IgD-negative memory B cell (primary cell): ENCODE results near the gene MAFG. TPM values are rescaled to one million over a fixed set of nuclear protein-coding genes. Genes with fewer than 3 reads are reported as not detected.

ENCODE experiments used
- H3K27ac Mint-ChIP-seq, 3 donors: one replicate each; pipeline ENCODE4 v1.8.0; 2020 to 2022; ENCODE audit warnings: mild to moderate bottlenecking in 3 of 3, mixed read lengths in 3 of 3, moderate library complexity in 1 of 3
- H3K27me3 Mint-ChIP-seq: one replicate; pipeline ENCODE4 v1.8.0; 2021; ENCODE audit warnings: mixed read lengths
- H3K36me3 Mint-ChIP-seq: one replicate; pipeline ENCODE4 v1.8.0; 2020; ENCODE audit warnings: mild to moderate bottlenecking, mixed read lengths
- H3K4me1 Mint-ChIP-seq, 3 donors: one replicate each; pipeline ENCODE4 v1.8.0; 2020 to 2022; ENCODE audit warnings: mixed read lengths in 3 of 3, mild to moderate bottlenecking in 1 of 3
- H3K4me3 Mint-ChIP-seq, 4 donors: one replicate each; pipeline ENCODE4 v1.8.0; 2020 to 2022; ENCODE audit warnings: mild to moderate bottlenecking in 4 of 4, mixed read lengths in 4 of 4, moderate library complexity in 3 of 4
- H3K9me3 Mint-ChIP-seq, 3 donors: one replicate each; pipeline ENCODE4 v1.8.0; 2020 to 2021; ENCODE audit warnings: mixed read lengths in 3 of 3, mild to moderate bottlenecking in 1 of 3
- polyA plus RNA-seq: library from polyadenylated mRNA; unstranded; fragments of 300-500 nt; fragmentation: Illumina TruSeq; gene quantifications from one replicate; pipeline ENCODE4 v1.2.3, GENCODE V29; 2021

The MAFG gene
- polyA plus RNA-seq, 1 donor from 2014 or later, result 1.6 TPM

DNA sequence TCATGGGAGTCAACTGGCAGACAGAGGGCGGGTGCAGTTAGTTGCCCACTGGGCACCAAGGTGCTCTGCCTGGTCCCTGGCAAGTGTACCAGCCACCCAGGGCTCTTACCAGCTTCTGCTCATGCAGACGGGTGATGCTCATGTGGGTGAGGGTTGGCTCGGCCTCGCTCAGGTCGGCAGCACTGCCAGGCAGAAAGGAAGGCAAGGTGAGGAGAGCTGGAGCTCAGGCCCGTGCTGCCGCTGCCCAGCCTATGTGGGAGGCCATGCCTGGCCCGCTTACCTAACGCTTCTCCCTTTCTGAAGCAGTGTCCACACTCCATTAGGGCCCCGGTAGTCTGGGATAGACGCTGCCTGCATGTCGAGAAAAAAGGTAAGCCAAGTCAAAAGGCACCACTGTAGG, 12.2 kb downstream of the MAFG start:
- Mint-ChIP-seq H3K36me3 (no peaks in the 10 kb centered on the region), H3K4me1 (peaks cover 13 to 22% (median 19%) of the 10 kb centered on the region in 3 donors), H3K27me3 (no peaks in the 10 kb centered on the region), H3K9me3 (no peaks in the 10 kb centered on the region), H3K27ac (peak overlapping the region in 1 of 3 donors; percentile 77), H3K4me3 (peak overlapping the region in 1 of 4 donors; percentile 92)

- no peaks in the 10 kb centered on the region for H3K36me3 Mint-ChIP-seq
- no peaks in the 10 kb centered on the region for H3K27me3 Mint-ChIP-seq
- peak overlapping the region in 1 of 3 donors; percentile 28 for H3K27ac Mint-ChIP-seq
- peak overlapping the region in 1 of 4 donors; percentile 92 for H3K4me3 Mint-ChIP-seq
- H3K4me1 Mint-ChIP-seq, result peaks cover 13 to 22% (median 19%) of the 10 kb centered on the region in 3 donors
- no peaks in the 10 kb centered on the region for H3K9me3 Mint-ChIP-seq
Observed at GRCh38 chr17:81914103-81914850, 13.3 kb downstream of the MAFG start.

DNA sequence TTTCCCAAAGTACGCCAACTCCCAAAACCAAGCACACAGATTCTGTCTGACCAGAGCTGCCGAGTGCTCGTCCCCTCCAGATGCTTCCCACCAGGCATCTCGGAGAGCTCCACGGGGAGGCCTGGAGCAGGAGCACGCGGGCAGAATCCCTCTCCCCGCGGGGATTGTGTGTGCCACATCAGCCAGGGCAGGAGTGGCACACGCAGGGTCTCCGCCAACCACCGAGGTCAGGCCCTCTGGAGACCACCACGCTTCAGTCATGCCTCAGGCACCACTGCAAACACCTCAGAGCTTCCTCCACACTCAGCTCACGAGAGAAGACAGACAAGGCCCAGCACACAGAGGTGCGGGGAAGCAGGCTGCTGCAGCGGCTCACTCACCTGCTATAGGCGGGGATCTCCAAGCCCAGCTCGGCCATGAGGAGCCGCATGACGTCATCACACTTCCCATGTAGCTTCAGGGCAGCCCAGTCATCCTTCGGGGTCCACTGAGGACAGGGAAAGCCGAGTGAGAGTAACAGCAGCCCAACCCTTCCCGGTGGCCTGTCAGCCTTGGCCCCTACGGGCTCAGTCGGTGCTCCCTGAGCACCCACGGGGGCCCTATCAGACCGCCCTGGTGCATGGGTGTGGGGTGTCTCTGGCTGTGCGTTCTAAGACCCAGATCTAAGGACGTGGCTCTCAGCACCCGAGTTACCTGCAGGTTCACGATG, 14.0 kb downstream of the MAFG start:
- Mint-ChIP-seq H3K36me3 (no peaks in the 10 kb centered on the region), H3K27ac (peak overlapping the region in 1 of 3 donors; percentile 81), H3K4me3 (peak overlapping the region in 1 of 4 donors; percentile 89), H3K9me3 (no peaks in the 10 kb centered on the region), H3K27me3 (no peaks in the 10 kb centered on the region), H3K4me1 (peaks cover 13 to 19% (median 17%) of the 10 kb centered on the region in 3 donors)

DNA sequence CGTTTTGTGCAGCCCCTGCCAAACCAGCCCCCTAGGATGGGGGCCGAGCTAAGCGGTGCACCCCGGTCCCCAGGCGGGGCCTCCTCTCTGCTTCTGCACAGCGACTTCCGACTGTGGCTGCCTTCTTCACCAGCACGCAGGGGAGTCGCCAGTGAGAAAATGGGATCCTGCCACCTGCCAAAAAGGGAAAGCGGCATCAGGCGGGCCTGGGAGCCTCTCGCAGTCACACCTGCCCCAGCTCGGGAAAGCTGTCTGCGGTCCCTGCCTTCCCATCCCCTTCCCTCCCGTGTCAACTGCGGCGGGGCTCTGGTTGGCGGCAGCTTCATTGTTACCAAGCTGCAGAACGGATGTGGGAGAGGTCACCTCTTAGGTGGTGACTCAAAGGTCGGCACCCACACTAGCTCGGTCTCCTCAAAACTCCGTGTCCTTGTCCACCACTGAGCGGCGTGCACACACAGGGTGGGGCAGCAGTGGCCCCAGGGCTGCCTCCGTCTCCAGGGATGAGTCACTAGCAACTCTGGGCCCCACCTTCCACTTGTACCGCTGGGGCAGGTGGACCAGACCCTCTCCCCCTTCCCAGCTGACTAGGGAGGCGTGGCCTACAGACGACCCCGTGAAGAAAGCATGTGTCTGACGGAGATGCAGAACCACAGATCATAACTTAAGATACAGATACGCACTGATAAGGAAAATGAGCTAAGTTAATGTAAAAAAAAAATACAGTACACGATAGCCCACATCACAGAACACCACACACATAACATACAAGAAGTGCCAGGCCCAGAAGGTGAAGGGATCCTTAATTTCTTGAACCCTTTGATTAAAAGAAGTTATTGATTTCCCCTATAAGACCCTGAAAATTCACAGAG, 14.9 kb downstream of the MAFG start:
- Mint-ChIP-seq H3K4me1 (peaks cover 9 to 16% (median 12%) of the 10 kb centered on the region in 3 donors), H3K4me3 (peak overlapping the region in 3 of 4 donors; percentile 12 to 89 (median 70)), H3K27ac (peak overlapping the region in 1 of 3 donors; percentile 81), H3K9me3 (no peaks in the 10 kb centered on the region), H3K36me3 (no peaks in the 10 kb centered on the region), H3K27me3 (no peaks in the 10 kb centered on the region)

DNA sequence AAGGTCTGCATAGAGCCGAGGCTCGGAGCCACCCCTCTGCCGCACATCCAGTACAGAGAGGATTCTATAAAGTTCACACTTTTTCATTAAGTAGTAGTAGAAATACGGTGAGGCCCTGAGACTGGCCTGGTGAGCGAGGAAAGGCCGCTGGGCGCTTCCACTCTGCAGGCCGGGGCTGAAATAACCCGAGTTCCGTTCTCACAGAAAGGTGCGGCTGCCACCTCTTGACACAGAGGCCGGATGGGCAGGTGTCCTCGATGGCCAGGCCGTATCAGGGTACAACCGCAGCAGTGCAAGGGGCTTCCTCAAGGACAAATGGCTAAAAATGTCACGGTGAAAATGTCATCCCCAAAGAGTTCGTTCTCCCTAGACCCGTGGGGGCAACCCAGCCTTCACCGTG, 15.6 kb downstream of the MAFG start:
- Mint-ChIP-seq H3K27ac (peak overlapping the region; percentile 59 to 81 (median 81)), H3K27me3 (no peaks in the 10 kb centered on the region), H3K4me1 (peaks cover 5 to 12% (median 8%) of the 10 kb centered on the region in 3 donors), H3K4me3 (peak overlapping the region; percentile 70 to 85 (median 70)), H3K9me3 (no peaks in the 10 kb centered on the region), H3K36me3 (no peaks in the 10 kb centered on the region)

- H3K27ac Mint-ChIP-seq, result peak within 1 kb of the TSS; percentile 59 to 81 (median 81)
- no peaks in the 10 kb centered on the region for H3K9me3 Mint-ChIP-seq
- H3K4me3 Mint-ChIP-seq, result peak within 1 kb of the TSS; percentile 84 to 93 (median 89)
- no peaks in the 10 kb centered on the region for H3K27me3 Mint-ChIP-seq
- peaks cover 2 to 10% (median 5%) of the 10 kb centered on the region in 3 donors for H3K4me1 Mint-ChIP-seq
- H3K36me3 Mint-ChIP-seq, result no peaks in the 10 kb centered on the region
Observed at GRCh38 chr17:81911277-81911961, 16.1 kb downstream of the MAFG start, which contains the start of gene PCYT2. TSS of gene PCYT2 (minus strand) at chr17:81911399. CDS start at chr17:81911355, 44 bp downstream.

- H3K27ac Mint-ChIP-seq, result peak overlapping the region in 1 of 3 donors; percentile 78
- no peaks in the 10 kb centered on the region for H3K9me3 Mint-ChIP-seq
- no peaks in the 10 kb centered on the region for H3K27me3 Mint-ChIP-seq
- H3K4me3 Mint-ChIP-seq, result peak overlapping the region; percentile 84 to 93 (median 89)
- peaks cover 2 to 6% (median 5%) of the 10 kb centered on the region in 3 donors for H3K4me1 Mint-ChIP-seq
- H3K36me3 Mint-ChIP-seq, result no peaks in the 10 kb centered on the region
Observed at GRCh38 chr17:81910840-81911276, 16.7 kb downstream of the MAFG start.

DNA sequence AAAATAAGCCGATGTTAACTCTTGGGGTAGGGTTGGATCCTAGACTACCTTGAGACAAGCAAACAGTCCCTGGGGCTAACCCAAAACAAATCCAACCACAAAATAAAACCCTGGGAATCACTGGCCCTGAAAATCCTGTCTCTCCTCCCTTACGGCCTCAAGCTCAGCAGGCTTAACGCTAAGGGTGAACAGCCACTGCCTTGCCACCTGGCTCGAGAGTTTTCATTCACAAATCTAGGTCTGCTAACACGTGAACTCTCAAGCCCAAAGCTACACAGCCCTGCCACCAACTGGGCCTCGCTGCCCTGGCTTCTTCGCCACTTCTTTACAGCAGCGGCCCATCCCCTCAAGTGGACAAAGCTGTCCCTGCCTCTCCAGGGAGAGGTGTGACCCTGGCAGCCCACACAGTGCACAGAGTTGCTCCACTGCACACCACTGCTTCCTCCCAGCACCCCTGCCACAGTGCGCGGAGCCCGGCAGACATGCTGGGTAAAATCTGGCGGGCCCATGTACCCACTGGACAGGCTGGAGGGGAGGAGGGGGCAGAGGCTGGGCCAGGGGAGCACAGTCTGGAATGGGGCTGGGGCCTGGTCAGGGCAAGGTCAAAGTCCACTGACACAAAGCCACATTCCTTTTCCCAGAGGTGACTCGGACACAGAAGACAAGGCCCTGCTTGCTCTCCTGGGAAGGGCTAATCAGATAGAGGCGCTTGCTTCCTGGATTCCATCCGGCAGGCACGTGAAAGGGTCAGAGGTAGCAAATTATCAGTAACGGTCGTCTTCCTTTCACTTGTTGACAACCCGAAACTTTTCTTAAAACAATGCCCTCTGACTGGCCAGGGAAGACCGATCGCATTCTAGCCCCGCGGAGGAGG, 17.3 kb downstream of the MAFG start:
- H3K36me3 Mint-ChIP-seq, result no peaks in the 10 kb centered on the region
- peak overlapping the region; percentile 84 to 93 (median 89) for H3K4me3 Mint-ChIP-seq
- H3K4me1 Mint-ChIP-seq, result peaks cover 2 to 5% (median 4%) of the 10 kb centered on the region in 3 donors
- peak overlapping the region in 2 of 3 donors; percentile 73 to 78 for H3K27ac Mint-ChIP-seq
- no peaks in the 10 kb centered on the region for H3K9me3 Mint-ChIP-seq
- no peaks in the 10 kb centered on the region for H3K27me3 Mint-ChIP-seq

GRCh38 chr17:81909231-81909630, 18.3 kb downstream of the MAFG start:
- no peaks in the 10 kb centered on the region for H3K27me3 Mint-ChIP-seq
- H3K4me1 Mint-ChIP-seq, result peaks cover 2 to 5% (median 4%) of the 10 kb centered on the region in 3 donors
- no peaks in the 10 kb centered on the region for H3K36me3 Mint-ChIP-seq
- H3K4me3 Mint-ChIP-seq, result peak overlapping the region in 3 of 4 donors; percentile 23 to 86 (median 52)
- no peaks in the 10 kb centered on the region for H3K9me3 Mint-ChIP-seq
- H3K27ac Mint-ChIP-seq, result peak overlapping the region in 1 of 3 donors; percentile 78

DNA sequence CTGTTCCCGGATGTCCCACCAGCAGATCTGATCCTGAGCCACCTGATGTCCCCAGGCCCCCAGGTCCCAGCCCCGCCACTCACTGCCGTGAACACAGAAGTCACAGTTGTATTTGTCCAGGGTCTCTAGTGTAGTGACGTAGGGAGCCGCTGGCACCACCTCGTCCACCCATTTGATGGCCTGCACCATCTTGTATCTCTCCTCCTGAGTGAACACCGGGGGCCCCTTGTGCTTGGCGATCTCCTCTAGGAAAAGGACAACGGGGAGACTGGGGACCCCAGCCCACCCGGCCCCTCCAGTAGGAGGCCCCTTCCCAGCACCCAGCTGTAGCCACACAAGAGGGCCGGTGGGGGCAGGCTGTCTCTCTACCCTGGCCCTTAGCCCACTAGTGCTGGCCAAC, 18.7 kb downstream of the MAFG start:
- Mint-ChIP-seq H3K27ac (peak overlapping the region in 1 of 3 donors; percentile 78), H3K4me1 (peaks cover 1 to 5% (median 4%) of the 10 kb centered on the region in 3 donors), H3K36me3 (no peaks in the 10 kb centered on the region), H3K9me3 (no peaks in the 10 kb centered on the region), H3K27me3 (no peaks in the 10 kb centered on the region), H3K4me3 (peak overlapping the region in 2 of 4 donors; percentile 60 to 86)

GRCh38 chr17:81907219-81908145, 20.1 kb downstream of the MAFG start:
- Mint-ChIP-seq H3K4me1 (no peaks in the 10 kb centered on the region), H3K27me3 (peaks cover 2% of the 10 kb centered on the region), H3K27ac (no peak overlapping the region), H3K4me3 (peak overlapping the region in 1 of 4 donors; percentile 32), H3K36me3 (no peaks in the 10 kb centered on the region), H3K9me3 (no peaks in the 10 kb centered on the region)

GRCh38 chr17:81906476-81907218, 20.9 kb downstream of the MAFG start:
- Mint-ChIP-seq H3K27me3 (peaks cover 2% of the 10 kb centered on the region), H3K36me3 (no peaks in the 10 kb centered on the region), H3K4me3 (no peak overlapping the region), H3K27ac (no peak overlapping the region), H3K4me1 (no peaks in the 10 kb centered on the region), H3K9me3 (no peaks in the 10 kb centered on the region)
